Measurements from ENCODE around the gene SLC35D3. TPM values are rescaled to one million over a fixed set of nuclear protein-coding genes. Genes with fewer than 3 reads are reported as not detected.
"Not testable (repeated sequence)": the region's sequence is repeated elsewhere in the genome, so short reads cannot be mapped to it uniquely, and the experiment has no call there.

SLC35D3 gene
- total RNA-seq, 2 donors from 2014 or later: not detected

GRCh38 chr6:136901212-136901784 is 20.8 kb upstream of the SLC35D3 start:
- no peaks in the 10 kb centered on the region for H3K27me3 Mint-ChIP-seq
- no peaks in the 10 kb centered on the region for H3K4me1 Mint-ChIP-seq (ENCODE audit: low read depth in 2 of 2)
- no peak overlapping the region for H3K4me3 Mint-ChIP-seq
- DNase-seq (ENCODE audit: low spot score): no peak
- H3K36me3 Mint-ChIP-seq: peaks cover 8% of the 10 kb centered on the region
- ATAC-seq: no peak
- H3K27ac Mint-ChIP-seq: no peak overlapping the region
- H3K9me3 Mint-ChIP-seq: no peaks in the 10 kb centered on the region

GRCh38 chr6:136904477-136904876 is 17.6 kb upstream of the SLC35D3 start:
- DNase-seq (ENCODE audit: low spot score); H3K4me3 Mint-ChIP-seq; H3K4me1 Mint-ChIP-seq (ENCODE audit: low read depth in 2 of 2); H3K36me3 Mint-ChIP-seq; H3K27ac Mint-ChIP-seq; ATAC-seq; H3K9me3 Mint-ChIP-seq; H3K27me3 Mint-ChIP-seq: not testable (repeated sequence)

GRCh38 chr6:136914947-136915346 is 7.2 kb upstream of the SLC35D3 start:
- peaks cover 25% of the 10 kb centered on the region for H3K36me3 Mint-ChIP-seq
- ATAC-seq: no peak

GRCh38 chr6:136918706-136919105 is 3.4 kb upstream of the SLC35D3 start:
- Mint-ChIP-seq H3K4me3 (no peak overlapping the region), H3K36me3 (peaks cover 7% of the 10 kb centered on the region), H3K9me3 (no peaks in the 10 kb centered on the region), H3K27me3 (peaks cover 22 to 33% of the 10 kb centered on the region in 2 donors), H3K27ac (no peak overlapping the region), H3K4me1 (ENCODE audit: low read depth in 2 of 2) (peaks cover 18 to 21% of the 10 kb centered on the region in 2 donors)
- ATAC-seq (no peak), DNase-seq (ENCODE audit: low spot score) (no peak)

More at GRCh38 chr6:136914947-136915346, 7.2 kb upstream of the SLC35D3 start:
- H3K9me3 Mint-ChIP-seq: no peaks in the 10 kb centered on the region
- no peak for DNase-seq (ENCODE audit: low spot score)
- H3K4me3 Mint-ChIP-seq: no peak overlapping the region
- H3K27ac Mint-ChIP-seq: no peak overlapping the region
- peaks cover 3% of the 10 kb centered on the region in 2 donors for H3K4me1 Mint-ChIP-seq (ENCODE audit: low read depth in 2 of 2)
- peaks cover 8 to 16% of the 10 kb centered on the region in 2 donors for H3K27me3 Mint-ChIP-seq

GRCh38 chr6:136920216-136920615 is 1.9 kb upstream of the SLC35D3 start:
- ATAC-seq: peak in 1 of 2 donors; percentile 41
- peaks cover 7% of the 10 kb centered on the region for H3K36me3 Mint-ChIP-seq
- H3K4me1 Mint-ChIP-seq (ENCODE audit: low read depth in 2 of 2): peaks cover 23 to 26% of the 10 kb centered on the region in 2 donors
- no peak overlapping the region for H3K27ac Mint-ChIP-seq
- peaks cover 32 to 44% of the 10 kb centered on the region in 2 donors for H3K27me3 Mint-ChIP-seq
- H3K9me3 Mint-ChIP-seq: no peaks in the 10 kb centered on the region
- H3K4me3 Mint-ChIP-seq: peak overlapping the region; percentile 73
- DNase-seq (ENCODE audit: low spot score): no peak

- H3K27ac Mint-ChIP-seq: no peak overlapping the region
- peak; percentile 54 to 57 for ATAC-seq
Measured at GRCh38 chr6:136920671-136921380, 1.3 kb upstream of the SLC35D3 start.

GRCh38 chr6:136921381-136921935 is 643 bp upstream of the SLC35D3 start:
- peaks cover 23 to 26% of the 10 kb centered on the region in 2 donors for H3K4me1 Mint-ChIP-seq (ENCODE audit: low read depth in 2 of 2)
- H3K27ac Mint-ChIP-seq: no peak overlapping the region
- H3K4me3 Mint-ChIP-seq: peak overlapping the region; percentile 73
- DNase-seq (ENCODE audit: low spot score) (no peak), ATAC-seq (peak; percentile 40 to 47)
- peaks cover 35 to 54% of the 10 kb centered on the region in 2 donors for H3K27me3 Mint-ChIP-seq
- H3K9me3 Mint-ChIP-seq: no peaks in the 10 kb centered on the region
- peaks cover 5% of the 10 kb centered on the region for H3K36me3 Mint-ChIP-seq

More at GRCh38 chr6:136920671-136921380, 1.3 kb upstream of the SLC35D3 start:
- no peak for DNase-seq (ENCODE audit: low spot score)
- peaks cover 7% of the 10 kb centered on the region for H3K36me3 Mint-ChIP-seq
- peaks cover 23 to 26% of the 10 kb centered on the region in 2 donors for H3K4me1 Mint-ChIP-seq (ENCODE audit: low read depth in 2 of 2)
- H3K27me3 Mint-ChIP-seq: peaks cover 32 to 48% of the 10 kb centered on the region in 2 donors
- peak overlapping the region; percentile 73 for H3K4me3 Mint-ChIP-seq
- no peaks in the 10 kb centered on the region for H3K9me3 Mint-ChIP-seq

GRCh38 chr6:136922685-136923006 is 545 bp downstream of the SLC35D3 start:
- Mint-ChIP-seq H3K36me3 (no peaks in the 10 kb centered on the region), H3K9me3 (no peaks in the 10 kb centered on the region), H3K27me3 (peaks cover 46 to 62% of the 10 kb centered on the region in 2 donors), H3K27ac (no peak overlapping the region), H3K4me1 (ENCODE audit: low read depth in 2 of 2) (peaks cover 23 to 26% of the 10 kb centered on the region in 2 donors), H3K4me3 (peak overlapping the region; percentile 80)
- DNase-seq (ENCODE audit: low spot score) (no peak), ATAC-seq (no peak)

- no peaks in the 10 kb centered on the region for H3K9me3 Mint-ChIP-seq
- H3K4me3 Mint-ChIP-seq: peak overlapping the region; percentile 80
- peaks cover 46 to 62% of the 10 kb centered on the region in 2 donors for H3K27me3 Mint-ChIP-seq
- DNase-seq (ENCODE audit: low spot score) (no peak), ATAC-seq (no peak)
- H3K4me1 Mint-ChIP-seq (ENCODE audit: low read depth in 2 of 2): peaks cover 23 to 26% of the 10 kb centered on the region in 2 donors
- H3K36me3 Mint-ChIP-seq: no peaks in the 10 kb centered on the region
- H3K27ac Mint-ChIP-seq: no peak overlapping the region
Measured at GRCh38 chr6:136923116-136923953, 1.2 kb downstream of the SLC35D3 start.

GRCh38 chr6:136923954-136924673 is 2.0 kb downstream of the SLC35D3 start:
- DNase-seq (ENCODE audit: low spot score) (no peak), ATAC-seq (no peak)
- Mint-ChIP-seq H3K4me1 (ENCODE audit: low read depth in 2 of 2) (peaks cover 23% of the 10 kb centered on the region in 2 donors), H3K4me3 (peak overlapping the region; percentile 76), H3K36me3 (no peaks in the 10 kb centered on the region), H3K27me3 (peaks cover 43 to 59% of the 10 kb centered on the region in 2 donors), H3K27ac (no peak overlapping the region), H3K9me3 (no peaks in the 10 kb centered on the region)

GRCh38 chr6:136926383-136926782 is 4.3 kb downstream of the SLC35D3 start:
- Mint-ChIP-seq H3K36me3 (no peaks in the 10 kb centered on the region), H3K9me3 (no peaks in the 10 kb centered on the region), H3K4me3 (no peak overlapping the region), H3K4me1 (ENCODE audit: low read depth in 2 of 2) (peaks cover 5 to 11% of the 10 kb centered on the region in 2 donors), H3K27ac (no peak overlapping the region), H3K27me3 (peaks cover 44 to 53% of the 10 kb centered on the region in 2 donors)
- no peak for ATAC-seq
- no peak for DNase-seq (ENCODE audit: low spot score)

GRCh38 chr6:136927292-136927691 is 5.2 kb downstream of the SLC35D3 start:
- no peak overlapping the region for H3K27ac Mint-ChIP-seq
- H3K4me3 Mint-ChIP-seq: no peak overlapping the region
- ATAC-seq: peak in 1 of 2 donors; percentile 51
- no peaks in the 10 kb centered on the region for H3K36me3 Mint-ChIP-seq
- H3K4me1 Mint-ChIP-seq (ENCODE audit: low read depth in 2 of 2): peaks cover 5 to 10% of the 10 kb centered on the region in 2 donors
- H3K27me3 Mint-ChIP-seq: peaks cover 44 to 52% of the 10 kb centered on the region in 2 donors
- no peaks in the 10 kb centered on the region for H3K9me3 Mint-ChIP-seq
- no peak for DNase-seq (ENCODE audit: low spot score)

- ATAC-seq (no peak), DNase-seq (ENCODE audit: low spot score) (no peak)
- no peak overlapping the region for H3K27ac Mint-ChIP-seq
- H3K36me3 Mint-ChIP-seq: no peaks in the 10 kb centered on the region
- H3K9me3 Mint-ChIP-seq: no peaks in the 10 kb centered on the region
- no peak overlapping the region for H3K4me3 Mint-ChIP-seq
- peaks cover 49 to 62% of the 10 kb centered on the region in 2 donors for H3K27me3 Mint-ChIP-seq
- H3K4me1 Mint-ChIP-seq (ENCODE audit: low read depth in 2 of 2): no peaks in the 10 kb centered on the region
Measured at GRCh38 chr6:136930528-136930927, 8.4 kb downstream of the SLC35D3 start.
